Stimulated activated CD8-positive, alpha-beta memory T cell treated with anti-CD3 and anti-CD28 coated beads, Interleukin-2, amount 100 ng/mL, for 1 hour (primary cell): Measurements from ENCODE around the gene UCK1.
"Not testable (repeated sequence)": the region's sequence is repeated elsewhere in the genome, so short reads cannot be mapped to it uniquely, and the experiment has no call there.

Experiments
- DNase-seq, 2 donors: peaks; one replicate each; pipeline ENCODE4 v3.0.0-alpha.2; 2020; ENCODE audit warnings: low read depth in 2 of 2

The UCK1 gene

GRCh38 chr9:131554087-131554842 is 23.2 kb upstream of the UCK1 start:
- DNase-seq = no peak

- no peak for DNase-seq
Measured at GRCh38 chr9:131552030-131552429, 21.0 kb upstream of the UCK1 start.

- not testable (repeated sequence) for DNase-seq
Measured at GRCh38 chr9:131550465-131550864, 19.4 kb upstream of the UCK1 start.

GRCh38 chr9:131549186-131549585 is 18.1 kb upstream of the UCK1 start:
- not testable (repeated sequence) for DNase-seq

GRCh38 chr9:131546336-131547084 is 15.4 kb upstream of the UCK1 start:
- DNase-seq = no peak

- no peak for DNase-seq
Measured at GRCh38 chr9:131545786-131546335, 14.8 kb upstream of the UCK1 start.

- DNase-seq = no peak
Measured at GRCh38 chr9:131545003-131545785, 14.1 kb upstream of the UCK1 start, which contains the start of gene PRRT1B. PRRT1B (plus strand) TSS chr9:131545523; CDS start chr9:131545616, 93 bp downstream.

- no peak for DNase-seq
Measured at GRCh38 chr9:131543141-131543540, 12.1 kb upstream of the UCK1 start.

GRCh38 chr9:131539223-131539923 is 8.3 kb upstream of the UCK1 start:
- DNase-seq = no peak

- DNase-seq = no peak
Measured at GRCh38 chr9:131537946-131538345, 6.9 kb upstream of the UCK1 start.

GRCh38 chr9:131534721-131535237 is 3.7 kb upstream of the UCK1 start:
- no peak for DNase-seq

- DNase-seq = no peak
Measured at GRCh38 chr9:131530546-131530919, 530 bp downstream of the UCK1 start.

- DNase-seq = no peak
Measured at GRCh38 chr9:131529597-131530545, 1.2 kb downstream of the UCK1 start.

GRCh38 chr9:131528886-131529505 is 2.1 kb downstream of the UCK1 start:
- no peak for DNase-seq

- DNase-seq = no peak
Measured at GRCh38 chr9:131528186-131528585, 2.9 kb downstream of the UCK1 start.

GRCh38 chr9:131525643-131526565 is 5.2 kb downstream of the UCK1 start:
- DNase-seq = no peak

- DNase-seq = no peak
Measured at GRCh38 chr9:131524665-131525315, 6.3 kb downstream of the UCK1 start.
